Germinal center (tissue), 1 donor: ENCODE data around the gene TOP2A.

Source experiments
- DNase-seq: peaks from one replicate; pipeline ENCODE4 v3.0.0; 2012; ENCODE audit warnings: mixed read lengths, low spot score

Gene TOP2A

GRCh38 chr17:40345161-40345993 is 72.3 kb downstream of the TOP2A start:
- DNase-seq: no peak

- DNase-seq: no peak
These were observed 73.1 kb downstream of the TOP2A start for GRCh38 chr17:40344421-40345160.

- no peak for DNase-seq
These were observed 74.2 kb downstream of the TOP2A start for GRCh38 chr17:40343219-40344119.

GRCh38 chr17:40342504-40343218 is 75.0 kb downstream of the TOP2A start:
- no peak for DNase-seq

GRCh38 chr17:40341808-40342503 is 75.7 kb downstream of the TOP2A start:
- peak; percentile 47 for DNase-seq

- peak; percentile 86 for DNase-seq
These were observed 76.6 kb downstream of the TOP2A start for GRCh38 chr17:40340880-40341807.

- DNase-seq: no peak
These were observed 77.4 kb downstream of the TOP2A start for GRCh38 chr17:40340327-40340726.

GRCh38 chr17:40338941-40339649 is 78.6 kb downstream of the TOP2A start:
- DNase-seq: no peak
